GM19023 (cell line): Measurements from ENCODE around the gene HOXB3.

Source experiments
- ATAC-seq: cut with Tn5 transposase; IDR thresholded peaks from one replicate; pipeline ENCODE4 v1.9.1; 2021; ENCODE audit warnings: mild to moderate bottlenecking, moderate library complexity; ENCODE audit not compliant: unreplicated experiment

The HOXB3 gene

GRCh38 chr17:48571024-48571818, 18.8 kb downstream of the HOXB3 start:
- no peak for ATAC-seq

GRCh38 chr17:48570325-48571023, 19.6 kb downstream of the HOXB3 start:
- ATAC-seq: no peak

- no peak for ATAC-seq
These were observed 20.2 kb downstream of the HOXB3 start for GRCh38 chr17:48569674-48570324.

- no peak for ATAC-seq
These were observed 20.8 kb downstream of the HOXB3 start for GRCh38 chr17:48569240-48569582.

- no peak for ATAC-seq
These were observed 21.4 kb downstream of the HOXB3 start for GRCh38 chr17:48568499-48569239.

GRCh38 chr17:48567646-48568354, 22.2 kb downstream of the HOXB3 start:
- no peak for ATAC-seq

GRCh38 chr17:48567209-48567608, 22.8 kb downstream of the HOXB3 start:
- no peak for ATAC-seq

- no peak for ATAC-seq
These were observed 23.3 kb downstream of the HOXB3 start for GRCh38 chr17:48566717-48567116.

GRCh38 chr17:48565925-48566710, 23.9 kb downstream of the HOXB3 start:
- no peak for ATAC-seq

GRCh38 chr17:48565022-48565554, 25.0 kb downstream of the HOXB3 start:
- ATAC-seq: no peak

GRCh38 chr17:48564188-48565021, 25.6 kb downstream of the HOXB3 start:
- no peak for ATAC-seq

GRCh38 chr17:48563867-48564187, 26.2 kb downstream of the HOXB3 start:
- no peak for ATAC-seq

- no peak for ATAC-seq
These were observed 26.6 kb downstream of the HOXB3 start for GRCh38 chr17:48563385-48563838.

- no peak for ATAC-seq
These were observed 27.1 kb downstream of the HOXB3 start for GRCh38 chr17:48562934-48563333.

- ATAC-seq: no peak
These were observed 27.9 kb downstream of the HOXB3 start for GRCh38 chr17:48561884-48562810.

GRCh38 chr17:48559840-48560817, 29.9 kb downstream of the HOXB3 start:
- no peak for ATAC-seq
